Measurements from ENCODE around the gene TMEM220.
A peak's percentile ranks its signal among the peaks of the same experiment; 100 is the strongest.

TMEM220 gene

DNA sequence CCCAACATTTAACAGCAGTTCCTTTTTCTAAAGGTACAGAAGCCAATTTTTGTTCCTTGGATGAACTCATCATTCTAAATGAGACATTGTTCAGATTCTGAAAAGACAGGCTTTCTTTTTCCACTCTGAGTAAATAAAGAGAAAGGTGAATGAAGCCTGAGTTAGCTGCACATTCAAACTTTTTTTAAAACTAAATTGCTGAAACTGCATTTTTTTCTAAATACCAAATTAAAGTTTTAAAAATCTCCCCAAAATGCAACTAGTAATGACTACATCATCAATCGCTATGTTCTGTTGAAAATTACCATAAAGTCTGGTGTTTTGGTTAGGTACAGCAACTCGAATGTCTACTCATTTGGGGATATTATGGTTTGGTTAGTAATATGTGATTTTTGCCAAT lies 42.3 kb downstream of the TMEM220 start:
- H3K4me1 ChIP-seq (ENCODE audit: low read length): no peaks in the 10 kb centered on the region
- H3K27ac ChIP-seq (ENCODE audit: low read length): no peak overlapping the region
- H3K36me3 ChIP-seq (replicated peaks; ENCODE audit: insufficient read depth, low read length): no peaks in the 10 kb centered on the region; the same call in none of the 2 replicates
- no peak for DNase-seq
- no peaks in the 10 kb centered on the region for H3K27me3 ChIP-seq (replicated peaks; ENCODE audit: insufficient read depth, low read length)
- H3K4me3 ChIP-seq (ENCODE audit: low read length): no peak overlapping the region
- H3K9me2 ChIP-seq (replicated peaks; ENCODE audit: insufficient read depth, low read length): no peaks in the 10 kb centered on the region
- no peak overlapping the region for H2AFZ ChIP-seq (ENCODE audit: low read length)
- TF ChIP-seq, protein P1, sequence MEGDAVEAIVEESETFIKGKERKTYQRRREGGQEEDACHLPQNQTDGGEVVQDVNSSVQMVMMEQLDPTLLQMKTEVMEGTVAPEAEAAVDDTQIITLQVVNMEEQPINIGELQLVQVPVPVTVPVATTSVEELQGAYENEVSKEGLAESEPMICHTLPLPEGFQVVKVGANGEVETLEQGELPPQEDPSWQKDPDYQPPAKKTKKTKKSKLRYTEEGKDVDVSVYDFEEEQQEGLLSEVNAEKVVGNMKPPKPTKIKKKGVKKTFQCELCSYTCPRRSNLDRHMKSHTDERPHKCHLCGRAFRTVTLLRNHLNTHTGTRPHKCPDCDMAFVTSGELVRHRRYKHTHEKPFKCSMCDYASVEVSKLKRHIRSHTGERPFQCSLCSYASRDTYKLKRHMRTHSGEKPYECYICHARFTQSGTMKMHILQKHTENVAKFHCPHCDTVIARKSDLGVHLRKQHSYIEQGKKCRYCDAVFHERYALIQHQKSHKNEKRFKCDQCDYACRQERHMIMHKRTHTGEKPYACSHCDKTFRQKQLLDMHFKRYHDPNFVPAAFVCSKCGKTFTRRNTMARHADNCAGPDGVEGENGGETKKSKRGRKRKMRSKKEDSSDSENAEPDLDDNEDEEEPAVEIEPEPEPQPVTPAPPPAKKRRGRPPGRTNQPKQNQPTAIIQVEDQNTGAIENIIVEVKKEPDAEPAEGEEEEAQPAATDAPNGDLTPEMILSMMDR (IDR thresholded peaks at IDR 0.05; ENCODE audit: low read length): no peak
- TF ChIP-seq EZH2 (optimal IDR thresholded peaks at IDR 0.05; ENCODE audit: low read depth, low read length): no peak
- no peak for TF ChIP-seq EZH2phosphoT487 (IDR thresholded peaks at IDR 0.05; ENCODE audit: low read length)
- no peaks in the 10 kb centered on the region for H3K9me3 ChIP-seq (replicated peaks; ENCODE audit: insufficient read depth, low read length)
- H4K20me1 ChIP-seq (ENCODE audit: insufficient read depth, low read length): peaks cover 7% of the 10 kb centered on the region
- no peak overlapping the region for H3K4me2 ChIP-seq (ENCODE audit: low read depth, low read length)
- no peak overlapping the region for H3K9ac ChIP-seq (ENCODE audit: low read length)
- H3K79me2 ChIP-seq (ENCODE audit: low read length): peaks cover 33% of the 10 kb centered on the region
- H3F3A ChIP-seq (ENCODE audit: insufficient read depth, low read length): no peaks in the 10 kb centered on the region; the same call in 1 of the 2 replicates

DNA sequence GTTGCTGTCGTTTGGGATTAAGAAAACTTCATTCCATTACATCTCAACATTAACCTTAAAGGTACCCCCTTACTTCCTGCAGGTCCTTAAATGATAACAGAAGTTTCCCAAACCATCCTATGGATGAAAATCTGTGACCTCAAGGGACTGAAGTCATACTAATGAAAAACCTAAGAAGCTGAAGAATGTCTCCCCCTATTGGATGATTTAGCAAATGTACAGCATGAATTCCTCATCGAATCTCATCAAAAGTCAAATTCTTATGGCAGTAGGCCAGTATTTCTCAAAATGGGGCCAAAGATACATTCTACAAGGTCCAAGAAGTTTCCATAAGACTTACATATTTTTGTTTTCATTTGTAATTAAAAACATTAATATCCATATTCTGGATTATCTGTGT lies 46.0 kb downstream of the TMEM220 start:
- Histone ChIP-seq H3K4me1 (ENCODE audit: low read length) (no peaks in the 10 kb centered on the region), H3K9me2 (replicated peaks; ENCODE audit: insufficient read depth, low read length) (no peaks in the 10 kb centered on the region), H3K36me3 (replicated peaks; ENCODE audit: insufficient read depth, low read length) (peaks cover 5% of the 10 kb centered on the region; the same call in 1 of the 2 replicates), H3K27ac (ENCODE audit: low read length) (no peak overlapping the region), H3K9ac (ENCODE audit: low read length) (no peak overlapping the region), H3K9me3 (replicated peaks; ENCODE audit: insufficient read depth, low read length) (no peaks in the 10 kb centered on the region), H3K79me2 (ENCODE audit: low read length) (peaks cover 10% of the 10 kb centered on the region), H3K4me3 (ENCODE audit: low read length) (no peak overlapping the region), H3K27me3 (replicated peaks; ENCODE audit: insufficient read depth, low read length) (no peaks in the 10 kb centered on the region), H3K4me2 (ENCODE audit: low read depth, low read length) (no peak overlapping the region), H2AFZ (ENCODE audit: low read length) (no peak overlapping the region), H4K20me1 (ENCODE audit: insufficient read depth, low read length) (peaks cover 4% of the 10 kb centered on the region; the same call in 1 of the 2 replicates), H3F3A (ENCODE audit: insufficient read depth, low read length) (no peaks in the 10 kb centered on the region; the same call in 1 of the 2 replicates)
- no peak for TF ChIP-seq EZH2phosphoT487 (IDR thresholded peaks at IDR 0.05; ENCODE audit: low read length)
- TF ChIP-seq, protein P1 (IDR thresholded peaks at IDR 0.05; ENCODE audit: low read length): peak; percentile 61
- TF ChIP-seq EZH2 (optimal IDR thresholded peaks at IDR 0.05; ENCODE audit: low read depth, low read length): no peak
- peak; percentile 33 for DNase-seq

DNA sequence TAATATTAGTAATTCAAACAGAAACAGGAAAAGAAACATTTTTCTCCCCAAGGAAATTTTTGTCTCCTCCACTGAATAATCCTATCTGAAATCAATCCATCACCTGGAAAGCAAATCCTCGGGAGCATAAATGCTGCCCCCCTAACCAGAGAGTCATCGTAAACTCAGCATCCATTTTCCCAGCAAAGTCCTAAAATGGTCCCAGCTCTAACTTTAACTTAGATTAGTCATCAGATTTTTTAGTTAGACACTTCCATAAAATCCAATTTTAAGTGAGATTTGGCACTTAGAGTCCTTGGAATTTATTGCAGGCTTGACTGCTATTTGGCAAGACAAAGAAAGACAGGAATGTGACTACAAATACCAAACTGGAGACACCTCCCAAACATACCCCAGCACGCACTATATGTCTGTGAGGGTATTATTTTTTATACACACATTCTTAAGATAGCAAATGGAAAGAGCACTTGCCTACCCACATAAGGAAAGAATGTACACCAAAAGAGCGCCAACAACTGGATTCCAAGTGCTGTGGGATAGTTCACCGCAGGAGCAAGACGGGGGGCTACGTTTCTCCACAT lies 47.9 kb downstream of the TMEM220 start:
- no peaks in the 10 kb centered on the region; the same call in 1 of the 2 replicates for H3K79me2 ChIP-seq (ENCODE audit: low read length)
- H3K27me3 ChIP-seq (replicated peaks; ENCODE audit: insufficient read depth, low read length): no peaks in the 10 kb centered on the region
- H3K27ac ChIP-seq (ENCODE audit: low read length): no peak overlapping the region
- no peak overlapping the region for H3K4me3 ChIP-seq (ENCODE audit: low read length)
- H3K9me3 ChIP-seq (replicated peaks; ENCODE audit: insufficient read depth, low read length): no peaks in the 10 kb centered on the region
- H3K4me1 ChIP-seq (ENCODE audit: low read length): no peaks in the 10 kb centered on the region
- no peak for DNase-seq
- H3K9me2 ChIP-seq (replicated peaks; ENCODE audit: insufficient read depth, low read length): no peaks in the 10 kb centered on the region
- peaks cover 5% of the 10 kb centered on the region; the same call in 1 of the 2 replicates for H3K36me3 ChIP-seq (replicated peaks; ENCODE audit: insufficient read depth, low read length)
- no peak overlapping the region for H3K9ac ChIP-seq (ENCODE audit: low read length)
- no peak overlapping the region for H3K4me2 ChIP-seq (ENCODE audit: low read depth, low read length)
- H4K20me1 ChIP-seq (ENCODE audit: insufficient read depth, low read length): no peaks in the 10 kb centered on the region
- H3F3A ChIP-seq (ENCODE audit: insufficient read depth, low read length): no peaks in the 10 kb centered on the region; the same call in 1 of the 2 replicates
- TF ChIP-seq EZH2 (optimal IDR thresholded peaks at IDR 0.05; ENCODE audit: low read depth, low read length): no peak
- TF ChIP-seq, protein P1 (IDR thresholded peaks at IDR 0.05; ENCODE audit: low read length): no peak
- TF ChIP-seq EZH2phosphoT487 (IDR thresholded peaks at IDR 0.05; ENCODE audit: low read length): no peak
- H2AFZ ChIP-seq (ENCODE audit: low read length): no peak overlapping the region

Data from MM.1S (cell line).